Ramos (cell line): ENCODE results near the gene SMG7.

Experiments used
- in situ Hi-C: fragments of 300-500 bp; cut with MboI; formaldehyde crosslinking; loops from one replicate; pipeline ENCODE4 v1.14.3; 2022; ENCODE audit warnings: low sequenced_read_pairs; ENCODE audit not compliant: unreplicated experiment

The SMG7 gene

GRCh38 chr1:183498342-183498991 is 26.2 kb downstream of the SMG7 start:
- in situ Hi-C loops, result no loop called here

- in situ Hi-C loops, result no loop called here
Observed at GRCh38 chr1:183505454-183506089, 33.3 kb downstream of the SMG7 start.

GRCh38 chr1:183506561-183506960 is 34.3 kb downstream of the SMG7 start:
- in situ Hi-C loops, result no loop called here

- in situ Hi-C loops, result no loop called here
Observed at GRCh38 chr1:183508694-183509093, 36.4 kb downstream of the SMG7 start.

GRCh38 chr1:183512450-183512849 is 40.2 kb downstream of the SMG7 start:
- in situ Hi-C loops, result no loop called here

GRCh38 chr1:183514235-183514634 is 41.9 kb downstream of the SMG7 start:
- in situ Hi-C loops, result no loop called here

- in situ Hi-C loops, result no loop called here
Observed at GRCh38 chr1:183515002-183515689, 42.8 kb downstream of the SMG7 start.

- in situ Hi-C loops, result no loop called here
Observed at GRCh38 chr1:183516725-183517124, 44.4 kb downstream of the SMG7 start.

GRCh38 chr1:183517401-183517800 is 45.1 kb downstream of the SMG7 start:
- in situ Hi-C loops, result no loop called here

- in situ Hi-C loops, result no loop called here
Observed at GRCh38 chr1:183520379-183520778, 48.1 kb downstream of the SMG7 start.

- in situ Hi-C loops, result no loop called here
Observed at GRCh38 chr1:183522104-183522503, 49.8 kb downstream of the SMG7 start.

- in situ Hi-C loops, result no loop called here
Observed at GRCh38 chr1:183528577-183528976, 56.3 kb downstream of the SMG7 start.

GRCh38 chr1:183533617-183534174 is 61.4 kb downstream of the SMG7 start:
- in situ Hi-C loops, result no loop called here

- in situ Hi-C loops, result no loop called here
Observed at GRCh38 chr1:183537405-183537804, 65.1 kb downstream of the SMG7 start.

GRCh38 chr1:183543619-183544204 is 71.4 kb downstream of the SMG7 start:
- in situ Hi-C loops, result no loop called here

GRCh38 chr1:183544598-183545297 is 72.4 kb downstream of the SMG7 start:
- in situ Hi-C loops, result no loop called here

- in situ Hi-C loops, result no loop called here
Observed at GRCh38 chr1:183546427-183546826, 74.1 kb downstream of the SMG7 start.

- in situ Hi-C loops, result no loop called here
Observed at GRCh38 chr1:183548116-183548515, 75.8 kb downstream of the SMG7 start.

GRCh38 chr1:183550915-183551314 is 78.6 kb downstream of the SMG7 start:
- in situ Hi-C loops, result no loop called here

- in situ Hi-C loops, result no loop called here
Observed at GRCh38 chr1:183551924-183552323, 79.6 kb downstream of the SMG7 start.
